ACHN (cell line): ENCODE data around the gene PIK3C2B.

ENCODE experiments used
- DNase-seq: peaks from one replicate; pipeline ENCODE4 v3.0.0-alpha.2; 2015
- in situ Hi-C: cut with HindIII; loops from 2 replicates; pipeline ENCODE4 v1.10.0; 2017; ENCODE audit warnings: low sequenced_read_pairs, low pct_ligation_motif_present, low pct_unique_long_range_greater_than_20kb

The PIK3C2B gene

GRCh38 chr1:204509186-204509635 lies 14.6 kb upstream of the PIK3C2B start:
- no peak for DNase-seq
- in situ Hi-C loops, result no loop called here

- in situ Hi-C loops, result no loop called here
- peak; percentile 61 for DNase-seq
Measured at GRCh38 chr1:204507317-204508105, 12.9 kb upstream of the PIK3C2B start.

- in situ Hi-C loops, result no loop called here
- DNase-seq, result peak; percentile 94
Measured at GRCh38 chr1:204506969-204507316, 12.3 kb upstream of the PIK3C2B start.

GRCh38 chr1:204506201-204506968 lies 11.8 kb upstream of the PIK3C2B start:
- DNase-seq, result peak; percentile 93
- in situ Hi-C loops, result no loop called here

- in situ Hi-C loops, result no loop called here
- peak; percentile 29 for DNase-seq
Measured at GRCh38 chr1:204505674-204506200, 11.1 kb upstream of the PIK3C2B start.

DNA sequence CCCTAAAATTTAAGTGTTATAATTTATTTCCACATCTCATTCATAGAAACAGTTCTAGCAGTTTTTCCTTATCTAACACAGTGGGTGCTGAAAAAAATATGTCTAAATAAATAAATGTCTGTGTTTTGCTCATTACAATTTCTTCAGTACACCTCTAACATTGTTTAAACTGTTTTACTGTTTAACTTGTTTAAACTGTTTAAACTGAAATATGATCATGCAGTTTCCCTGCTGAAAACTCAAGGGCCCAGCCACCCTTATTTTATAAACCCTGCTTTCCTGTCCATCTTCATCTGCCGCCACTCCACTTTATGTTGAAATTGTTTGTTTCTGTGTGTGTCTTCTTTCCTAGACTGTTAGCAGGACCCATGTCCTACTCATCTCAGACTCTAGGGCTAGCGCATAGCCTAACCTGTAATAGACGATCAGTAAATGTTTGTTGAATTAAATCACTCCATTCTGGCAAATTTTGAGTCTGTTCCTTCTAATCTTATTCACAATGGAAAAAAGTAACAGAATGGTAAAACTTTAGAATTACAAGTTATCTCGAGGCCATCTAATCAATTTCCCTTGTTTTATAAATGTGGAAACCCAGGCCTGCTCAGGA lies 9.4 kb upstream of the PIK3C2B start:
- in situ Hi-C loops, result no loop called here

GRCh38 chr1:204503122-204503912 lies 8.7 kb upstream of the PIK3C2B start:
- in situ Hi-C loops, result no loop called here
- DNase-seq, result peak; percentile 84

More for the DNA sequence above, 9.4 kb upstream of the PIK3C2B start:
- DNase-seq, result peak; percentile 27

GRCh38 chr1:204502241-204502640 lies 7.6 kb upstream of the PIK3C2B start:
- in situ Hi-C loops, result no loop called here
- no peak for DNase-seq

DNA sequence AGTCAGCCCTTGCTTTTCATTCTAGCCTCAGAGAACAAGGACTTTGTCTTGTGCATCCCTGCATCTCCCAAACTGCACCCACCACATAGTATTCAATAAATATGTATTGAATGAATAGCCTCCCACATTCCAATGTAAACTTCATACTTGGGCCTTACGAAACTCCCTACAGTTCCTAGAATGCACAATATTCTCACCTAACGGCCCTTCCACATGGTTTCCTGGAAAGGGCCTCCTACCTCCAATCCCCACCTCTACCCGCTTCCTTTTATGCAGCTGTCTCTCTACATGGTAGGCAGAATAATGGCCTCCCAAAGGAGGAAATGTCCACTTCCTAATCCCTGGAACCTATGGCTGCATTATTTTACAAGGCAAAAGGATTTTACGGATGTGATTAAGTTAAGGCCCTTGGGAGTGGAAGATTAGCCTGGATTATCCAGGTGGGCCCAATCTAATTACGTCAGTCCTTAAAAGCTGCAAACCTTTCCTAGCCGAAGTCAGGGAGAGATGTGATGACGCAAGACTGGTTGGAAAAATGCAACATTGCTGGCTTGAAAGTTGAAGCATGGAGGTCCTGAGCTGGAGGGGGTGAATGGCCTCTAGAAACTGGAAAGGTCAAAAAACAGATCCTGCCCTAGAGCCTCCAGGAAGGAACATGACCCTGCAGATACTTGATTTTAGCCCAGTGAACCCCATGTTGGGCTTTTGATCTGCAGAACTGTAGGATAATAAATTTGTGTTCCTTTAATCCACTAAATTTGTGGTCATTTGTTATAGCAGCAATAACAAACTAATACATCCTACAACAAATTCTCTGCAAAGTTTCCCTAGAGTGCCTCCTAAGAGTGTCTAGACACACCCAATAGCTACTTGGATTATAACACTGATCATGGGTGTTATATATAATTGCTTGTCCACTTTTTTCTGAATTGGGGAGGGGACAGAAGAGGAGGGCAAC lies 5.2 kb upstream of the PIK3C2B start:
- in situ Hi-C loops, result no loop called here

DNA sequence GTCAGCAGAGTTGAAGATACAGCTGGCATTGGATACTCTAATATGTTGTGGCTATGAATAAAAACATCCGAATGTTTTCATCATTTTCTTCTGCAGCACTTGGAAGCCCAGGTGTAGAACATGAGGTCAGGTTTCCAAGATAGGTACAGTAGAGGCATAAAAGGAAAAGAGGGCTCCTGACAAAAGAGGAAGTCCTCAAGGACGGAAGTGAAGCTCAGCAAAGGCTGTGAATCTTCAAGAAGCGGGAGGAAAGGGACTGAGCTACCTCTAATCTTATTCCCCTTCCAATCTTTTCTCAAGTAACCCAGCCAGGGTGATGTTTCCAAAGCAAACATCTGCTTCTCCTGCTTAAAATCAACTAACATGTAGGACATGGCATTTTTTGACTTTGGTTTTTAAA lies 4.4 kb upstream of the PIK3C2B start:
- in situ Hi-C loops, result no loop called here
- no peak for DNase-seq

More for the DNA sequence above, 5.2 kb upstream of the PIK3C2B start:
- no peak for DNase-seq

DNA sequence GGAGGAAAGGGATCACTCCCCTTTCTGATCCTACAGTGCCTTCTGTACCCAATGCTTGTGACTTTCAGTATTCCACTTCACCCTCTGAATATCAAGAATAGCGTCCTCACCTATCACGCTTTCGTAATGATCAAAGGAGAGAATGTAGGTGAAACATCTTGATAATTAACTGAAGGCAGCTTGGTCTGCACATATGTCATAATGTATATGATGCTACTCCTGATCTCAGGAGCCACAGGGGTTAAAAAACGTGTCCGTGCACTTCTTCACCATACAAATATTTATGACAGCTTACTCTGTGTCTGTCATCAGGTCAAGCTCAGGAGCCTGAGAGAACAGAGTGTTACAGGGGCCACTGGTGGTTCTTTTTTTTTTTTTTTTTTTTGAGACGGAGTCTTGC lies 1.2 kb upstream of the PIK3C2B start:
- in situ Hi-C loops, result no loop called here
- no peak for DNase-seq

GRCh38 chr1:204495078-204495753 lies 611 bp upstream of the PIK3C2B start:
- no peak for DNase-seq
- in situ Hi-C loops, result no loop called here

DNA sequence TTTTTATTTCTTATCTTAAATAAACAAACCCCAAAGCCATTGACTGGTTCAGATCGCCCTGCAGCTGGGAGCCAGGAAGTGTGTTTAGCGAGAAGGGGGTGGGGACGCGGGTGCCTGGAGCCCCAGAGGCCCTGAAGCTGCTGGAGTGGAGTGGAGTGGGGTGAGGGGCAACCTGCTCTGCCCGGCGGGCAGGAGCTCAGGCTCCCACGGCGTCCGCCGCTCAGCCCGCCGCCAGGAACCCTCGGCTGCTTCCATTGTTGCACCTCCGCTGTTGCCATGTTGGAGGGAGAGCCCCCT lies 673 bp downstream of the PIK3C2B start:
- in situ Hi-C loops, result no loop called here
- DNase-seq, result peak; percentile 60

- in situ Hi-C loops, result no loop called here
- DNase-seq, result no peak
Measured at GRCh38 chr1:204493145-204493983, 1.2 kb downstream of the PIK3C2B start.

GRCh38 chr1:204491655-204492054 lies 3.0 kb downstream of the PIK3C2B start:
- DNase-seq, result no peak
- in situ Hi-C loops, result no loop called here

GRCh38 chr1:204487256-204487615 lies 7.4 kb downstream of the PIK3C2B start:
- no peak for DNase-seq
- in situ Hi-C loops, result no loop called here
